Ovary (tissue), 9 donors: Measurements from ENCODE around the gene RPS2. TPM values are rescaled to one million over a fixed set of nuclear protein-coding genes. Genes with fewer than 3 reads are reported as not detected.

ENCODE experiments used
- DNase-seq, 5 donors: peaks; one replicate each; pipeline ENCODE4 v3.0.0-alpha.2; 2019 to 2020
- H3K27ac ChIP-seq, 2 donors: fragments of 200-600 bp; one replicate each; pipeline versions ENCODE4 v1.5.1 to v1.8.0; 2019 to 2022
- H3K27me3 ChIP-seq: fragments of 200-600 bp; one replicate; pipeline ENCODE4 v1.8.0; 2022
- H3K36me3 ChIP-seq: fragments of 200-600 bp; sonication (generic); one replicate; pipeline ENCODE4 v1.5.1; 2019
- H3K4me1 ChIP-seq: one replicate; pipeline ENCODE4 v1.8.1; 2013; ENCODE audit warnings: mild to moderate bottlenecking, moderate library complexity; ENCODE audit not compliant: insufficient read depth
- H3K4me3 ChIP-seq: fragments of 200-600 bp; sonication (generic); one replicate; pipeline ENCODE4 v1.5.1; 2017
- H3K9me3 ChIP-seq, 2 donors: fragments of 200-600 bp in 1 of 2; sonication (generic) in 1 of 2; one replicate each; pipeline versions ENCODE4 v1.5.1 to v1.8.1; 2013 to 2019; ENCODE audit warnings: mild to moderate bottlenecking in 1 of 2, moderate library complexity in 1 of 2
- EP300 ChIP-seq: sonication (generic); formaldehyde crosslinking; IDR thresholded peaks from one replicate; pipeline ENCODE4 v1.6.1; 2017; ENCODE audit warnings: antibody characterized with exemption
- POLR2A ChIP-seq: fragments of 450-650 bp; IDR thresholded peaks from one replicate; pipeline ENCODE4 v1.6.1; 2017; ENCODE audit warnings: antibody characterized with exemption, mild to moderate bottlenecking, moderate library complexity
- WGBS, 3 donors: extraction: QIAGEN DNeasy Blood & Tissue Kit in 1 of 3; methylation state at CpG; one replicate each; pipeline versions ENCODE4 v1.1.5 to v1.1.7; 2013 to 2017; 5-methylcytosine and 5-hydroxymethylcytosine counted together
- intact Hi-C, 4 donors: fragments of 100-400 bp; cut with DNase I; formaldehyde crosslinking; loops; one replicate each; pipeline versions ENCODE4 v1.11.0 to v1.15.1; 2022 to 2023
- polyA plus RNA-seq, 2 donors: library from polyadenylated mRNA; stranded (reverse); fragments of 200-250 nt in 1 of 2; fragments of 350-450 nt in 1 of 2; fragmentation: Illumina TruSeq in 1 of 2; extraction: RNeasy Lipid Tissue Mini Kit (QIAGEN cat#74804) in 1 of 2; gene quantifications; one replicate each; pipeline ENCODE4 v1.2.3, GENCODE V29; 2013 to 2014
- total RNA-seq, 7 donors: library from RNA; depleted of rRNA in 2 of 7; stranded (reverse); fragments of >200 nt in 2 of 7; fragmentation: NEBNext Ultra II Directional in 3 of 7; extraction: Animal tissue kit (Norgen Biotek cat#: 25700) in 3 of 7; gene quantifications; one replicate each; pipeline versions ENCODE4 v1.1.0 to v1.2.4, GENCODE V29; 2016 to 2023
- TF ChIP-seq, protein P1 (sequence below), 3 donors: fragments of 450-650 bp in 2 of 3; fragments of 200-600 bp in 1 of 3; IDR thresholded peaks; one replicate each; pipeline versions ENCODE4 v1.5.1 to v1.8.0; 2016 to 2022; ENCODE audit warnings: antibody characterized with exemption in 3 of 3, mild to moderate bottlenecking in 1 of 3
- donor health status: DM: no; HTN: no; CAD: no; lungs with moderate emphysema.
- donor health status: DM: no; HTN: no; CAD: no.
- donor health status: Bipolar disorder and iron deficiency.
- donor health status: DM: yes; HTN: yes; CAD: no.
- donor health status: DM: no; HTN: no; CAD: no.
- donor health status: DM: yes; HTN: yes; CAD: no.

Gene RPS2
- total and polyA plus RNA-seq, 9 donors, result 1,606 to 4,743 (median 3,788) TPM

DNA sequence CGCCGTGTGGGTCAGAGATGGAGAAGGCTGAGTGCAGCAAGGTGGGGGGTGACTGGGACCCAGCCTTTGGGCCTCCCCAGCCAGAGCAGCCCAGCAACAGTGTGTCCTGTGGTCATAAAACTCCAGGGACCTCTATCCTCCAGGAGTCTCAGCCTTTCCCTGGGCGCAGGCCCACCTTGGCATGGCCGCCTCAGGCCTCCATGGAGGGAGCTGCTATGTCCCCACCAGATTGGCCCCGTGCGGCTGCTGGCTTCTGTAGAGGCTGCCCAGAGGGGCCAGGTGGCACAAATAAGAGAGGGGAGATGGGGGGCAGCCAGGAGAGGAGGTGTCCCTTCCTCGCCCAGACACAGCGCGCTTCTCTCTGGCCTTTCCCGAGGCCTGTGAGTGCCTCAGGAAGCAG, 22.6 kb upstream of the RPS2 start:
- no peaks in the 10 kb centered on the region for H3K36me3 ChIP-seq
- peaks cover 7% of the 10 kb centered on the region for H3K4me1 ChIP-seq
- no peaks in the 10 kb centered on the region for H3K9me3 ChIP-seq
- no peak for DNase-seq
- TF ChIP-seq EP300 (no peak), POLR2A (no peak)
- TF ChIP-seq, protein P1, sequence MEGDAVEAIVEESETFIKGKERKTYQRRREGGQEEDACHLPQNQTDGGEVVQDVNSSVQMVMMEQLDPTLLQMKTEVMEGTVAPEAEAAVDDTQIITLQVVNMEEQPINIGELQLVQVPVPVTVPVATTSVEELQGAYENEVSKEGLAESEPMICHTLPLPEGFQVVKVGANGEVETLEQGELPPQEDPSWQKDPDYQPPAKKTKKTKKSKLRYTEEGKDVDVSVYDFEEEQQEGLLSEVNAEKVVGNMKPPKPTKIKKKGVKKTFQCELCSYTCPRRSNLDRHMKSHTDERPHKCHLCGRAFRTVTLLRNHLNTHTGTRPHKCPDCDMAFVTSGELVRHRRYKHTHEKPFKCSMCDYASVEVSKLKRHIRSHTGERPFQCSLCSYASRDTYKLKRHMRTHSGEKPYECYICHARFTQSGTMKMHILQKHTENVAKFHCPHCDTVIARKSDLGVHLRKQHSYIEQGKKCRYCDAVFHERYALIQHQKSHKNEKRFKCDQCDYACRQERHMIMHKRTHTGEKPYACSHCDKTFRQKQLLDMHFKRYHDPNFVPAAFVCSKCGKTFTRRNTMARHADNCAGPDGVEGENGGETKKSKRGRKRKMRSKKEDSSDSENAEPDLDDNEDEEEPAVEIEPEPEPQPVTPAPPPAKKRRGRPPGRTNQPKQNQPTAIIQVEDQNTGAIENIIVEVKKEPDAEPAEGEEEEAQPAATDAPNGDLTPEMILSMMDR (IDR thresholded peaks at IDR 0.05), result no peak
- H3K4me3 ChIP-seq, result no peak overlapping the region
- WGBS, 3 donors, result 88 to 89% (median 88%) methylated on average over 10 of the region's 10 CpGs
- intact Hi-C loops, result no loop called here
- no peaks in the 10 kb centered on the region for H3K27me3 ChIP-seq
- H3K27ac ChIP-seq, result no peak overlapping the region

DNA sequence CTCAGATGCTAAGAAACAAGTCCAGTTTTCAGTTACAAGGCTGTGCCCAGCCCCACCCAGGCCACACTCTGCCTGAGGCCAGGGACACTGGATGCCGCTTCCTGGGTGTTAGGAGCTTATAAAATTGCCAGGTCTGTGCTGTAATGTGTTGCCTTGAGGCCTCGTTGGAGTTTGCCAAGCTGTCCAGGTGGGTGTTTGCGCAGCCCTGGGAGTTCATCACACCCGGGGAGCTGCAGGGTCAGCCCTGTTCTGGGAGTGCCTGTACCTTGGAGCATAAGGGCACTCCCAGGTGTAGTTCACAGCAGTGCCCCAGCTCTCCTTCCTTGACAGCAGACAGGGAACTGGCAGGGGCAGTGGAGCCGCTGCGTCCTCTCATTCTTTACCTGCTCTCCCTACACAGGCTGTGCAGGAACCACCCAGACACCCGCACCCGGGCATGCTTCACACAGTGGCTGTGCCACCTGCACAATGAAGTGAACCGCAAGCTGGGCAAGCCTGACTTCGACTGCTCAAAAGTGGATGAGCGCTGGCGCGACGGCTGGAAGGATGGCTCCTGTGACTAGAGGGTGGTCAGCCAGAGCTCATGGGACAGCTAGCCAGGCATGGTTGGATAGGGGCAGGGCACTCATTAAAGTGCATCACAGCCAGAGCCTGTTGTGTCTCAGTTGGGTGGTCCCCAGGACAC, 21.0 kb upstream of the RPS2 start:
- peaks cover 4% of the 10 kb centered on the region for H3K4me1 ChIP-seq
- intact Hi-C loops, result no loop called here
- TF ChIP-seq POLR2A, result no peak
- TF ChIP-seq, protein P1 (IDR thresholded peaks at IDR 0.05), result no peak
- no peak for TF ChIP-seq EP300
- no peak overlapping the region for H3K4me3 ChIP-seq
- H3K27me3 ChIP-seq, result peaks cover 1% of the 10 kb centered on the region
- DNase-seq, result no peak
- no peaks in the 10 kb centered on the region for H3K36me3 ChIP-seq
- 90 to 94% (median 92%) methylated on average over 14 of the region's 14 CpGs for WGBS, 3 donors
- no peaks in the 10 kb centered on the region for H3K9me3 ChIP-seq
- H3K27ac ChIP-seq, result no peak overlapping the region

DNA sequence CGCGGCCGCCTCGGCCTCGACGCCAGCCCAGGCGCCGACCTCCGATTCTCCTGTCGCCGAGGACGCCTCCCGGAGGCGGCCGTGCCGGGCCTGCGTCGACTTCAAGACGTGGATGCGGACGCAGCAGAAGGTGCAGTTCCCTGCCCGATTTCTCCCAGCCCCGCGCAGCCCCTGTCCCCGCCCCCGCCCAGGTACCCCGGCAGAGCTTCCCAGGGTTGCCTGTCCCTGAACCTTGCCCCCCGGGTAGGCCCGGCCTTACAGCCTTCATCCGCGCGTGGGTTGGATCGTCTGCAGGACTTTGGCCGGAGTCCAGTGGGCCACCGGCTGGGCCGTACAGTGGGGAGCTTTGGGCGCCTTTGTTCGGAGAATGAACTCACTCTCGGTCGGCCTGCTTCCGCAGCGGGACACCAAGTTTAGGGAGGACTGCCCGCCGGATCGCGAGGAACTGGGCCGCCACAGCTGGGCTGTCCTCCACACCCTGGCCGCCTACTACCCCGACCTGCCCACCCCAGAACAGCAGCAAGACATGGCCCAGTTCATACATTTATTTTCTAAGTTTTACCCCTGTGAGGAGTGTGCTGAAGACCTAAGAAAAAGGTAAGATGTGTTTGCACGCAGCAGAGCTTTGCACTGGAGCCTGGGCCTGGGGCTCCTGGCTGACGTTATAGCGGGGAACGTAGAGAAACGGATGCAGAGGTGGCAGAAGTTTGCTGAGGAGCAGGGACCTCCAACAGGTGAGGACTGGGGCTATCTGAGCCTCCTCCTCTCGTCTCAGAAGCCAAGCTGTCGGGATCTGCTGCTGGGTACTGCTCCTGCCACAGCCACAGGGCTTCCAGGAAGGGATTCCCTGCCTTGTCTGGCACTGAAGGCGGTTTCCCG, 20.0 kb upstream of the RPS2 start:
- intact Hi-C loops, result no loop called here
- Histone ChIP-seq H3K36me3 (no peaks in the 10 kb centered on the region), H3K27me3 (peaks cover 3% of the 10 kb centered on the region), H3K4me3 (peak overlapping the region; percentile 55), H3K9me3 (no peaks in the 10 kb centered on the region), H3K27ac (no peak overlapping the region), H3K4me1 (peaks cover 4% of the 10 kb centered on the region)
- TF ChIP-seq, protein P1 (IDR thresholded peaks at IDR 0.05), result no peak
- TF ChIP-seq EP300 (no peak), POLR2A (no peak)
- WGBS, 3 donors, result 10 to 17% (median 13%) methylated on average over 44 to 58 of the region's 58 CpGs
- DNase-seq, result no peak

DNA sequence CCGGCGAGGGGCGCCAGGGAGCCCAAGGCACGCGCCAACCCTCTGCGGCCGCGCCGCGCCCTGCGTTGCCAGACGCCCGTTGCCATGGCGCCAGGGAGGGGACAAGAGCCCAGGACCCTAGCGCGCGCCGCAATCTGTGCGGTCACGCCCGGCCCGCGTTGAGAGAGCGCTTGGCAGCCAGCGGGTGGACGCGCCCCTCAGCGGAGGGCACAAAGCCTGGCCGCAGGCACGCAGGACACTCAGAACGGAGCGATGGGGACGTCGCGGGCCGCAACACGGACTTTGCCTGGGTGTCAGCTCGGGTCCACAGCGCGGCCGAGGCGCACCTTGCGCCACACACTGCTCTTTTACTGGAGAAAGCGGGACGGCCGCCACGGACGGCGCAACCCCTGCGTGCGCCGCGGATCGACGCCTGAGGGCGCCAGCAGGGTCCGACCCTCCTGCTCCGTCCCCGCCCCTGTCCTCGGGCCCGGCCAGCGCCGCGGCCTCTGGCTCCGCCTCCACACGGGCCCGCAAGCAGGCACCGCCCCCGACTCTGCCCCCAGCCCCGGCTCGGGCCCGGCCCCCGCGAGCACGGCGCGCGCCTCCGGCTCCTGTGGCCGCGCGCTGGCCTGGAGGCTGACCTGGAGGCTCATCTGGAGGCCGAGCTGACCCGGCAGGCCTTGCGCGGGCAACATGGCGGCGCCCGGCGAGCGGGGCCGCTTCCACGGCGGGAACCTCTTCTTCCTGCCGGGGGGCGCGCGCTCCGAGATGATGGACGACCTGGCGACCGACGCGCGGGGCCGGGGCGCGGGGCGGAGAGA, 19.1 kb upstream of the RPS2 start, which contains the start of gene GFER:
Gene GFER, plus strand, starts transcription at position 650 of the 803 bp plus-strand sequence. Its CDS starts 26 bp downstream, at position 676.
- peaks cover 3% of the 10 kb centered on the region for H3K27me3 ChIP-seq
- TF ChIP-seq POLR2A, result peak; percentile 24
- no peak for TF ChIP-seq EP300
- no peak within 1 kb of the TSS for H3K27ac ChIP-seq
- peak within 1 kb of the TSS; percentile 55 for H3K4me3 ChIP-seq
- H3K36me3 ChIP-seq, result no peaks in the 10 kb centered on the region
- intact Hi-C loops, result no loop called here
- DNase-seq, result peak; percentile 72 to 89 (median 83)
- 0 to 1% (median 0%) methylated on average over 49 to 109 of the region's 109 CpGs for WGBS, 3 donors
- H3K9me3 ChIP-seq, result no peaks in the 10 kb centered on the region
- H3K4me1 ChIP-seq, result peaks cover 4% of the 10 kb centered on the region
